ENCODE data around the gene HECTD3.

- TF ChIP-seq EZH2 (IDR thresholded peaks at IDR 0.05; ENCODE audit: low read depth) (no peak), CTCF (conservative IDR thresholded peaks at IDR 0.05) (no peak)
Measured at GRCh38 chr1:44995467-44996238, 15.5 kb downstream of the HECTD3 start.
